Esophagus (tissue), 2 donors: ENCODE results near the gene C12orf42. TPM values are rescaled to one million over a fixed set of nuclear protein-coding genes. Genes with fewer than 3 reads are reported as not detected.

Source experiments
- H3K27ac ChIP-seq, 2 donors: one replicate each; pipeline ENCODE4 v1.5.1; 2013; ENCODE audit warnings: low read depth in 2 of 2, mild to moderate bottlenecking in 2 of 2, inconsistent platforms in 1 of 2, low read length in 1 of 2, moderate library complexity in 1 of 2
- H3K27me3 ChIP-seq, 2 donors: one replicate each; pipeline ENCODE4 v1.6.1; 2013; ENCODE audit warnings: low read length in 2 of 2, control low read depth in 1 of 2, mild to moderate bottlenecking in 1 of 2; ENCODE audit not compliant: insufficient read depth in 2 of 2, control insufficient read depth in 1 of 2
- H3K36me3 ChIP-seq, 2 donors: one replicate each; pipeline ENCODE4 v1.6.1; 2013; ENCODE audit warnings: low read length in 1 of 2; ENCODE audit not compliant: control insufficient read depth in 2 of 2, insufficient read depth in 2 of 2
- H3K4me1 ChIP-seq, 2 donors: one replicate each; pipeline ENCODE4 v1.6.1; 2013; ENCODE audit warnings: low read length in 1 of 2; ENCODE audit not compliant: control insufficient read depth in 2 of 2, insufficient read depth in 2 of 2
- H3K4me3 ChIP-seq, 2 donors: one replicate each; pipeline ENCODE4 v1.5.1; 2013; ENCODE audit warnings: low read length in 2 of 2, mild to moderate bottlenecking in 2 of 2, low read depth in 1 of 2, moderate library complexity in 1 of 2
- H3K9me3 ChIP-seq, 2 donors: one replicate each; pipeline ENCODE4 v1.6.1; 2013; ENCODE audit warnings: mild to moderate bottlenecking in 2 of 2, low read depth in 1 of 2, low read length in 1 of 2, moderate library complexity in 1 of 2; ENCODE audit not compliant: control insufficient read depth in 2 of 2, insufficient read depth in 1 of 2
- WGBS, 2 donors: extraction: QIAGEN DNeasy Blood & Tissue Kit; methylation state at CpG; one replicate each; pipeline ENCODE4 v1.1.7; 2013; 5-methylcytosine and 5-hydroxymethylcytosine counted together
- polyA plus RNA-seq, 2 donors: library from polyadenylated mRNA; stranded (reverse); fragments of 200-250 nt; gene quantifications; one replicate each; pipeline ENCODE4 v1.2.3, GENCODE V29; 2013
- donor health status: healthy with polysubstance abuse.
- donor health status: Bipolar disorder and iron deficiency.

The C12orf42 gene
- polyA plus RNA-seq, 2 donors: not detected

DNA sequence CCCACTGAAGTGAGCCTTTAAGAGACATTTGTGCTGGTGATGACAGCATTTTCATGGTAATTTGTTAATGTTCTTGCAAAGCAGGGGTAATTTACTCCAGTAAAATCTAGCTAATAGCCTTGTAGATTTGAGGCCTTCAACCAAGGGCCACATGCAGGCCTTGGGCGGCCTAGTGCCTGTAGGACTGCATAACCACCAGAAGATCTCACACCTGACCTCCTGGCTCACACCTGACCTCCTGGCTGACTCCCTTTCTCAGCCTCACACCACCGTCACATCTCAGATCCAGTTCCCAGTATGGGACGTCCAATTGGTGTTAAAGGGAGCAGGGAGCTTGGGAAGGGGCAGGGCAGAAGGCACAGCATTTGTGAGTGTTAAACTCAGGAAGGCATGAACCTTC, 26.9 kb downstream of the C12orf42 start:
- Histone ChIP-seq H3K27ac (no peak overlapping the region), H3K36me3 (no peaks in the 10 kb centered on the region), H3K27me3 (peaks cover 0 to 2% of the 10 kb centered on the region in 2 donors), H3K4me1 (no peaks in the 10 kb centered on the region), H3K4me3 (no peak overlapping the region), H3K9me3 (no peaks in the 10 kb centered on the region)
- WGBS, 2 donors: 57 to 65% methylated on average over 3 of the region's 3 CpGs

DNA sequence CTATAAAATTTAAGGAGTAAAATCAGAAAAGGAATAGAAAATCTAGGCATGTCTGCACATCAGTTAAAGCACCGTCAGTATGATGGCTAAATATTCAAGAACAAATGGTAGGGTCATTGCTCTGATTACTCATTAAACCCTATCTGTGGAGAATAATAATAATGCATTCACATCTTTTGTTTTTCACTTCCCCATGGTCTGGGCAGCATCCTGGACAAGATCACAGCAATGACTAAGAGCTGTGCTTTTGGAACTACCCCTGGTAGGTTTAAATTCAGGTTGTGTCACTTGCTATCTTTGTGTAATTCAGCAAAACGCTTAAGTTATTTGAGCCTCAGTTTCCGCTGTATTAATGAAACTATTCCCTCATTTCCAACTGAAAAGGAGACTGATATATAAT, 33.1 kb downstream of the C12orf42 start:
- H3K4me1 ChIP-seq: no peaks in the 10 kb centered on the region
- H3K36me3 ChIP-seq: no peaks in the 10 kb centered on the region
- no peak overlapping the region for H3K27ac ChIP-seq
- no peaks in the 10 kb centered on the region for H3K9me3 ChIP-seq
- 79 to 82% methylated on average over 3 of the region's 3 CpGs for WGBS, 2 donors
- no peak overlapping the region for H3K4me3 ChIP-seq
- H3K27me3 ChIP-seq: no peaks in the 10 kb centered on the region

DNA sequence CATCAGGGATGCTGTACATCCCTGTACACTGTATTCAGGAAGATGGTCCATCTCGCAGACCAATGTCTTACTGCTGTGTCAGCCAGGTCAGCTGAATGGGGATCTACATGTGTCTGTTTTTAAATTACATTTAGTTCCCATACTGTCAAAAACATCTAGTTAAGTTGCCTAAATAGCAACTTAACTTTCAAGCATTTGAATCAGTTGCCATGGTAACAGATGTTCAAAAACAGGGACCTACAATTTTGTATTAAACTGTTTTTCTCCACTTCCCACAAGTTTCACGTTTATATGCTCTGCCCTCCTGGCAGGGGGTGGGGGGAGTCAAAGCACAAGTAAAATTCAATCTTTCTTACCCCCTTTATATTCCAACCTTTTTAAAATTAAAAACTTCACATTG, 38.3 kb downstream of the C12orf42 start:
- H3K27me3 ChIP-seq: no peaks in the 10 kb centered on the region
- H3K9me3 ChIP-seq: no peaks in the 10 kb centered on the region
- no peaks in the 10 kb centered on the region for H3K4me1 ChIP-seq
- no peak overlapping the region for H3K27ac ChIP-seq
- 60 to 61% methylated on average over 2 of the region's 2 CpGs for WGBS, 2 donors
- H3K36me3 ChIP-seq: no peaks in the 10 kb centered on the region
- no peak overlapping the region for H3K4me3 ChIP-seq

DNA sequence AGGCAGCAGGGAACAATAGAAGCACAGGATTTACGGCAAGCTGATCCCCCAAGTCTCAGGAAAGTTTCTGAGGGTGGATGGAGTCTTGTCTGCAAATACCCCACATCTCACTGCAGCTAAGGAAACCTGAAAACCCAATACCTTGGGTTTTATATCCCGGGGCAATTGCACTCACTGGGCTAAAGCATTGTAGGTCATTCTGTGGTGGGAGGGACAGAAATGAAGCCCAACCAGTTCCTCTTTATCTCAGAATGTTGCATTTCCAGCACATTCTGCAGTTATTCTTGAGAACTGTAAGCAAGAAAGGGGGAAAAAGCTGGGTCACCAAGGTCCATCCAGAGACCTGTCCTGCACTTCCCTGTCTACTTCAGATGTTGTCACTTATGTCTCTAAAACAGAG, 39.8 kb downstream of the C12orf42 start:
- Histone ChIP-seq H3K4me1 (no peaks in the 10 kb centered on the region), H3K27me3 (no peaks in the 10 kb centered on the region), H3K4me3 (no peak overlapping the region), H3K9me3 (no peaks in the 10 kb centered on the region), H3K27ac (no peak overlapping the region), H3K36me3 (no peaks in the 10 kb centered on the region)
- WGBS, 2 donors: 82% methylated on average over 2 of the region's 2 CpGs

DNA sequence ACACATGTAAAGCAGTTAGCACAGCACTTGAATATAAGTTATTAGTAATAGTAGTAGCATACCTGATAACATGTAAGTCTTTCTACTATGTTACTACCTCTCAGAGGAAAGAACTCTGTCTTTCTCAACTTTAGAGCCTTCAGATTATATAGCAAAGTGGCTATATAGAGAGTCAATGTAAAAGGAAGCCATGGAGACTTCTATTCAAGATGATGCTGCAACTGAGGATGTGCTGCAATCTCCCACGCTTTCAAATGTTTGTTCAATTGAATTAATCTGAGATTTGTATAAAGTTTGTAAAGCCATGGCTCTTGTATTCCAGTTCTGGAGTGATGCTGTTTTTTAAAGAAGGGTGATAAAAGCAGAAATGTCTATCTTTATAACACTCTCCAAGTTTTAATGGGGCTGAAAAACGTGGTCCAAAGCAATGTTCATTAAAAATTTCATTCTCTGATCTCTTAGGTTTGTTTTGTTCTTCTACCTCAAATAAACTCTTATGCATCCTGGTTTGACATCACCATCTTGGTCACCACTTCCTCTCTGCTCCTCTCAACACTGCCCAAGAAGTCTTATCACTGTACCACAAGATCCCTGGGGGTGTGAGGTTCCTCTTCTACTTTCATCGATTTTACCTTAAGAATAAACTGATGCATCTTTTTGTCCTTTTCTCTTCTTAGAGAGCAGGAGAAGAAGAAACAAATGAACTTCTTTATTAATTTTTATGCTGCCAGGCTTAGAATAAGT, 40.6 kb downstream of the C12orf42 start:
- Histone ChIP-seq H3K27me3 (no peaks in the 10 kb centered on the region), H3K36me3 (no peaks in the 10 kb centered on the region), H3K4me1 (no peaks in the 10 kb centered on the region), H3K9me3 (no peaks in the 10 kb centered on the region), H3K27ac (no peak overlapping the region), H3K4me3 (no peak overlapping the region)
- WGBS, 2 donors: 58 to 62% methylated on average over 3 of the region's 3 CpGs

DNA sequence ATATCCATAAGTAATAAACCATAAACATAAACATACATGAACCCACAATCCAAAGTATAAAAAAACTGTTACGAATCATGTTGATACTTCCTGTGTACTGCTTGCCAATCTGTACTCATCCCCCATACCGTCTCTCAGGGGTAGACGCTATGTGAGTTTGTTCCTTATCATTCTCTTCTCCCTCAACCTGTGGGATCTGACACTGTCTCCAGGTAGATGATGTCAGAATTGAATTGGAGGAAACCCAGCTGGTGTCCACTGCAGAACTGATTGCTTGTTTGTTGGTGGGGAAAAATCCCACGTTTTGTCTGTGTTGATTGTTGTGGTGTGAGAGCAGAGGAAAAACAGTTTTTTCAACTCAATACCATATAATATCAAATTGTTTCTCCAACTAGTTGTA, 50.8 kb downstream of the C12orf42 start:
- Histone ChIP-seq H3K4me3 (no peak overlapping the region), H3K36me3 (no peaks in the 10 kb centered on the region), H3K27me3 (no peaks in the 10 kb centered on the region), H3K4me1 (no peaks in the 10 kb centered on the region), H3K9me3 (no peaks in the 10 kb centered on the region), H3K27ac (no peak overlapping the region)
- WGBS, 2 donors: 45 to 46% methylated on average over 4 of the region's 4 CpGs

DNA sequence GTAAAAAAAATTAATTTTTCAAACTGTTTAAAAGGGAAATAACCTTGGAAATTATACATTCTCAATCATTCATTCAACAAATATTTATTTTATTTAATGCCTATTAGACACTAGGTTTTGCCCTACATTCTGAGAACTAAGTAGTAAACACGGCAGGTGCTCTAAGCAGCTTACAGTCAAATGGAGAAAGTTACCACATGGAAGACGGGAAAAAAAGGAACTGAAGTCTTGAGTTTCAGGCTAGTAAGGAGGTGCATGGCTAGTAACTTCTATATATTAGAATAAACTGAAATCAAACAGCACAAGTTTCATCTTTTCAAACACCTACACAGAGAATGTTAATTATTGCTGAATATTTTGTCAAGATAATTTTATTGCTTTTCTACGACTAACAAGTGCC, 52.9 kb downstream of the C12orf42 start:
- Histone ChIP-seq H3K4me1 (no peaks in the 10 kb centered on the region), H3K4me3 (no peak overlapping the region), H3K27ac (no peak overlapping the region), H3K36me3 (no peaks in the 10 kb centered on the region), H3K9me3 (no peaks in the 10 kb centered on the region), H3K27me3 (no peaks in the 10 kb centered on the region)
- WGBS, 2 donors: 69 to 75% methylated on average over 3 of the region's 3 CpGs

DNA sequence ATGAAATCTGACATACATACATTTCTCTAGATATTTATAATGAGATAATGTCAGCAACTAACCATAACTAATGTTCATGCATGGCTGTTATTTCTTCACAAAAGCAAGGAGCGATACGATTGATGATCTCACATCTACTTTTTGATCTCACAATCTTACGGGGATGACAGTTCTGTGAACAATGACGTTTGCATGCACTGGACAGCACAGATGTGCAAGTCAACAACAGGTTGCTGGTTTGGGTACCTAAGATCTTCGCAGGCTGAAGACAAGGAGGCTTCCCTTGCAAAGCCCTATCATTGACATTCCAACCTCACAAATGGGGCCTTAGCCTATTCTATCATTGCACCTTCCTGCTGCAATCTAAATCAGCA, 53.6 kb downstream of the C12orf42 start:
- no peak overlapping the region for H3K27ac ChIP-seq
- H3K9me3 ChIP-seq: no peaks in the 10 kb centered on the region
- H3K4me3 ChIP-seq: no peak overlapping the region
- H3K4me1 ChIP-seq: no peaks in the 10 kb centered on the region
- WGBS, 2 donors: 71 to 75% methylated on average over 5 of the region's 5 CpGs
- no peaks in the 10 kb centered on the region for H3K36me3 ChIP-seq
- no peaks in the 10 kb centered on the region for H3K27me3 ChIP-seq

DNA sequence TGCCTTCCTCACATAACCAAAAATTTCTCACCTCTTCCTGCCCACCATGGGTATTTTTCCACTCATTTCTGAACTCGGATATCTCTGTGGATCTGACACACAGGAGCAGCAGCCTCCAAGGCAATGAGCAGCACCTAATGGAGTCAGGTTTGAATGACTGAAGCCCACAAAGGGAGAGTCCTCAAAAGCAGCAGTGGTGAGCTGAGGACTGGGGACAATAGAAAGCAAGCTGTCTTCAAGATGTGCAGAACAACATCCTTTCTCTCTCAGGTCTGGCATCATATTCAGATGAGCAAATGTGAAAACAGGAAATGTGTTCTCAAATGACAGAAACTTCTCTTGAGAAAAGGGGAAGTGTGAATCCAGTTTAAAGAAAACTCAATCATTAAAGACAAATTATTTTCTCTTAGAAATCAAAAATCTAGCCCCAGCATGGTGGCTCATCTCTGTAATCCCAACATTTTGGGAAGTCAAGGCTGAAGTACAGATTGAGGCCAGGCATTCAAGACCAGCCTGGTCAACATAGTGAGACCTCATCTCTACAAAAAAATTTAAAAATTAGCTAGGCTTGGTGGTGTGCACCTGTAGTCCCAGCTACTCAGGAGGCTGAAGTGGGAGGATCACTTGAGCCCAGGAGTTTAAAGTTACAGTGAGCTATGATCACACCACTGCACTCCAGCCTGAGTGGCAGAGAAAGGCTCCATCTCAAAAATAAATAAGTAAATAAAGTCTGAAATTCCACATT, 54.2 kb downstream of the C12orf42 start:
- Histone ChIP-seq H3K27me3 (no peaks in the 10 kb centered on the region), H3K4me1 (no peaks in the 10 kb centered on the region), H3K9me3 (no peaks in the 10 kb centered on the region), H3K36me3 (no peaks in the 10 kb centered on the region), H3K27ac (no peak overlapping the region), H3K4me3 (no peak overlapping the region)
- WGBS, 2 donors: 55 to 61% methylated on average over 1 of the region's 1 CpG
